ENCODE data around the gene ATG2B.
"Not testable (repeated sequence)": the region's sequence is repeated elsewhere in the genome, so short reads cannot be mapped to it uniquely, and the experiment has no call there.

The ATG2B gene

GRCh38 chr14:96351986-96352385 is 11.2 kb downstream of the ATG2B start:
- TF ChIP-seq CTCF (IDR thresholded peaks at IDR 0.05; ENCODE audit: control insufficient read depth, insufficient read depth, low read depth, low read length, missing control alignments), result no peak
- no peak for DNase-seq (ENCODE audit: low read depth)
- H3K4me3 ChIP-seq (ENCODE audit: control insufficient read depth, low read depth, low read length), result no peak overlapping the region

- no peak overlapping the region for H3K4me3 ChIP-seq (ENCODE audit: control insufficient read depth, low read depth, low read length)
- no peak for DNase-seq (ENCODE audit: low read depth)
- no peak for TF ChIP-seq CTCF (IDR thresholded peaks at IDR 0.05; ENCODE audit: control insufficient read depth, insufficient read depth, low read depth, low read length, missing control alignments)
Observed at GRCh38 chr14:96349286-96350075, 13.7 kb downstream of the ATG2B start.

GRCh38 chr14:96347957-96348356 is 15.2 kb downstream of the ATG2B start:
- not testable (repeated sequence) for DNase-seq (ENCODE audit: low read depth); H3K4me3 ChIP-seq (ENCODE audit: control insufficient read depth, low read depth, low read length)

GRCh38 chr14:96345669-96346068 is 17.5 kb downstream of the ATG2B start:
- DNase-seq (ENCODE audit: low read depth), result no peak
- TF ChIP-seq CTCF (IDR thresholded peaks at IDR 0.05; ENCODE audit: control insufficient read depth, insufficient read depth, low read depth, low read length, missing control alignments), result no peak

GRCh38 chr14:96341323-96341722 is 21.8 kb downstream of the ATG2B start:
- DNase-seq (ENCODE audit: low read depth), result no peak
- no peak overlapping the region for H3K4me3 ChIP-seq (ENCODE audit: control insufficient read depth, low read depth, low read length)
- TF ChIP-seq CTCF (IDR thresholded peaks at IDR 0.05; ENCODE audit: control insufficient read depth, insufficient read depth, low read depth, low read length, missing control alignments), result no peak

More at GRCh38 chr14:96345669-96346068, 17.5 kb downstream of the ATG2B start:
- H3K4me3 ChIP-seq (ENCODE audit: control insufficient read depth, low read depth, low read length), result no peak overlapping the region

- no peak for TF ChIP-seq CTCF (IDR thresholded peaks at IDR 0.05; ENCODE audit: control insufficient read depth, insufficient read depth, low read depth, low read length, missing control alignments)
- H3K4me3 ChIP-seq (ENCODE audit: control insufficient read depth, low read depth, low read length), result no peak overlapping the region
- DNase-seq (ENCODE audit: low read depth), result no peak
Observed at GRCh38 chr14:96338551-96338950, 24.6 kb downstream of the ATG2B start.

- TF ChIP-seq CTCF (IDR thresholded peaks at IDR 0.05; ENCODE audit: control insufficient read depth, insufficient read depth, low read depth, low read length, missing control alignments), result no peak
- no peak for DNase-seq (ENCODE audit: low read depth)
- H3K4me3 ChIP-seq (ENCODE audit: control insufficient read depth, low read depth, low read length), result no peak overlapping the region
Observed at GRCh38 chr14:96324219-96324618, 38.9 kb downstream of the ATG2B start.
